Uterus (tissue), 2 donors: ENCODE results near the gene PRRC2C.

ENCODE experiments used
- CTCF ChIP-seq, 4 experiments: fragments of 200-600 bp in 2 of 4; fragments of 450-650 bp in 2 of 4; sonication (generic) in 2 of 4; IDR thresholded peaks; one replicate each; pipeline ENCODE4 v1.5.1; 2016 to 2019; ENCODE audit warnings: antibody characterized with exemption in 4 of 4, mild to moderate bottlenecking in 2 of 4, moderate library complexity in 1 of 4
- POLR2A ChIP-seq, 2 donors: fragments of 450-650 bp; IDR thresholded peaks; one replicate each; pipeline ENCODE4 v1.6.1; 2016; ENCODE audit warnings: antibody characterized with exemption in 2 of 2, mild to moderate bottlenecking in 1 of 2, moderate library complexity in 1 of 2

- no peak for TF ChIP-seq CTCF (IDR thresholded peaks at IDR 0.05)
- TF ChIP-seq POLR2A (IDR thresholded peaks at IDR 0.05) = no peak
Measured at GRCh38 chr1:171506525-171507304, 21.4 kb downstream of the PRRC2C start.
